Inflammatory macrophage treated with lipopolysaccharide for 1 hour (primary cell): ENCODE measurements around the gene INO80E.

Source experiments
- DNase-seq, 2 donors: peaks; one replicate each; pipeline ENCODE4 v3.0.0-alpha.2; 2020 to 2022

Gene INO80E

GRCh38 chr16:29975811-29976511, 20.1 kb upstream of the INO80E start:
- no peak for DNase-seq

GRCh38 chr16:29977063-29977825, 18.8 kb upstream of the INO80E start:
- DNase-seq, result no peak

- no peak for DNase-seq
Measured at GRCh38 chr16:29978081-29978480, 18.0 kb upstream of the INO80E start.

GRCh38 chr16:29978564-29979270, 17.3 kb upstream of the INO80E start:
- no peak for DNase-seq

GRCh38 chr16:29982560-29983419, 13.3 kb upstream of the INO80E start:
- no peak for DNase-seq

GRCh38 chr16:29983420-29984136, 12.5 kb upstream of the INO80E start:
- no peak for DNase-seq

GRCh38 chr16:29984137-29984763, 11.8 kb upstream of the INO80E start:
- DNase-seq, result no peak

- no peak for DNase-seq
Measured at GRCh38 chr16:29984764-29985147, 11.3 kb upstream of the INO80E start.

GRCh38 chr16:29985271-29985811, 10.7 kb upstream of the INO80E start:
- no peak for DNase-seq

GRCh38 chr16:29986231-29986630, 9.8 kb upstream of the INO80E start:
- no peak for DNase-seq

GRCh38 chr16:29986931-29987330, 9.1 kb upstream of the INO80E start:
- DNase-seq, result no peak

GRCh38 chr16:29987371-29988085, 8.5 kb upstream of the INO80E start:
- no peak for DNase-seq

- no peak for DNase-seq
Measured at GRCh38 chr16:29988346-29989075, 7.5 kb upstream of the INO80E start.

GRCh38 chr16:29989111-29989858, 6.8 kb upstream of the INO80E start:
- DNase-seq, result no peak

GRCh38 chr16:29990034-29990433, 6.0 kb upstream of the INO80E start:
- DNase-seq, result no peak

GRCh38 chr16:29990883-29991570, 5.0 kb upstream of the INO80E start:
- no peak for DNase-seq

GRCh38 chr16:29991571-29991904, 4.5 kb upstream of the INO80E start:
- DNase-seq, result no peak

- DNase-seq, result no peak
Measured at GRCh38 chr16:29992344-29992967, 3.6 kb upstream of the INO80E start.
